GM15510 (cell line): ENCODE results near the gene CLDN9.

Source experiments
- POLR2A ChIP-seq: IDR thresholded peaks from 3 replicates; pipeline ENCODE4 v1.6.1; 2011; ENCODE audit warnings: borderline replicate concordance; ENCODE audit not compliant: insufficient read length; ENCODE audit errors: extremely low read depth

The CLDN9 gene

DNA sequence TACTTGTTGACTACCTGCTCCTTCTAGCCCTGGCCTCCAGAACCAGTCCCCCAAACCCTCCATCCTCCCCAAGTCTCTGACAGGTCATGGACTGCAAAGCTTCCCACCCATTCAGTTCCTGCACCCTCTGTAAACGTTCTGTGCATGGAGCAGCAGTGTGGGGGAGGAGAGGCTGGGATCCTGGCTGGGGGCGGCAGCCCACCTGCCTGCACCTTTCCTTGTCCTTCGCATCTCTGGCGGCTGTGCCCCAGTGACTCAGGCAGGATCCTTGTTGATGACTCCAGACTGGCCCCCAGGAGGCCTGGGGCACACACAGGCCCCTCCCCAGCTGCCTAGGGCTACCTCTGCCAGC lies 30.8 kb upstream of the CLDN9 start:
- TF ChIP-seq POLR2A = no peak

DNA sequence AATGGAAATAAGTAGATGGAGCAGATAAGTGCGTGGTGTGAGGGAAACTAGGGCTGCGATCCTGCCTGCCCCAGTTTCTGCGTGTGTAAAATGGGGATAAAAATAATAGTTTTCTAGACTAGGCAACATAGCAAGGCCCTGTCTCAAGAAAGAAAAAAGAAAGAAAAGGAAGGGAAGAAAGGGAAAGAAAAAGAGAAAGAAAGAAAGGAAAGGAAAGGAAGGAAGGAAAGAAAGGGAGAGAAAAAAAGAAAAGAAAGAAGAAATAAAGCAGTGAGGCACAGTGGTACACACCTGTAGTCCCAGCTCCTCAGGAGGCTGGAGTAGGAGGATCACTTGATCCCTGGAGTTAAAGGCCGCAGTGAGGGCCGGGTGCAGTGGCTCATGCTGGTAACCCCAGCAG lies 30.3 kb upstream of the CLDN9 start:
- no peak for TF ChIP-seq POLR2A

GRCh38 chr16:2983706-2984136 lies 29.0 kb upstream of the CLDN9 start:
- TF ChIP-seq POLR2A = no peak

DNA sequence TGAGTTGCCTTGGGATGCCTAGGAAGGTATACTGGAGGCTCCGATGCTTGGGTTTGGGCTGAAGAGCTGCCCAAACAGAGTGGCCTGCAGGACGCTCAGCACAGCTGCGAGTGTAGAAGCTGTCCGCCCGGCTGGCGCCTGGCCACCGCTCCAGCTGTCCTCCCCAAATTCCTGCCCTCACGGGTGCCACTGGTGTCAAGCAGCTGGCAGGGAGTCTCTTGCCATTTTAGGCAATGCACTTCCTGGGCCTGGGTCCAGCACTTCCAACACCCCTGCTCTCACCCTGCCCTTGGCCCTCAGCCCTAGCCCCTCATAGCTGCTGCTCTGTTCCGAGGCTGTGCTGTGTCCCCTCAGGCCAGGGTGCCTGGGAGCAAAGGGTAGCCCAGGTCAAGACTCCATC lies 27.3 kb upstream of the CLDN9 start:
- TF ChIP-seq POLR2A = no peak

DNA sequence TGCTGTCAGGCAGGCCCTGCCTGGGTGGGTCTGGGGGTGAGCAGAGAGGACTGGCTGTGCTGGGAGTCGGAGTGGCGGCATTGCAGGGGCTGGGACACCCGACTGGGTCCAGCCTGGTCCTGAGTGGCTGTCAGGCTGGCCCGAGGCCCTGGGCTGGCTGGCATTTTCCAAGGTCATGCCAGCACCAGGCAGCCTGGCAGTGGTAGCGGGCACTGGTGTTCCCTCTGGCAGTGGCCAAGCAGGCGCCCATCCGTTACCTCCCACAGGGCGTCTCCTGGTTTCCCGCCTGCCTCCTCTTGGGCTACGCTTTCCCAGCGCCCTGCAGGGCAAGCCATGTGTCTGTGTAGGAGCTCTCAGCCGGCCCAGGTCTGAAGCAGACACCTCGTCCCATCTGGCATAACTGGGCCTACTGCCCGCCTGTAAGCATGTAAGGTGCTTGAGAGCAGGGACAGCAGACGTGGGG lies 26.8 kb upstream of the CLDN9 start:
- no peak for TF ChIP-seq POLR2A

DNA sequence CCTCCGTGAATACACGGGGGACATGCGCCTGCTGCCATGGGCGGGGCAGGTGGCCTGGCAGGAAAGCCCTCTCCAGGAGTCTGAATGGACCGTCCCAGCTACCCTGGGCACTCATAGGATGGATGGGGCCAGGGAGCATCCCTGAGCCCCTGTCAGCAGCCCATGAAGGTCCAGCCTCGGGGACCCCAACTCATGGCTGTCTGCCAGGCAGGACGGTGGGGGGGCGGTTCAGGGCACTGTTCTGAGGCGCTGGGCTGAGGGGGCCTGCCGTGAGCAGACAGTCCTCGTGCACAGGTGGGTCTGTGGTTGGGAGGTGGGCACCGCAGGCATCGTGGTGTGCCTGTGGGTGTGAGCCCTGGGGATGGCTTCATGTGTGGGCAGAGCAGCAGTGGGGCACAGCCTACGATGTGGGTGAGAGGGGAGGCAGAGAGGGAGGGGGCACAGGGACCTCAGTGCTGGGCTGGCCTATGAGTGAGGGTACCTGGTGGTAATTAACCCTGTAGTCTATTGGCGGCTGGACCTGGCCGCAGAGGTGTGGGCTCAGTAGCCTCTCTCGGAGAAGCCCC lies 26.0 kb upstream of the CLDN9 start:
- no peak for TF ChIP-seq POLR2A

DNA sequence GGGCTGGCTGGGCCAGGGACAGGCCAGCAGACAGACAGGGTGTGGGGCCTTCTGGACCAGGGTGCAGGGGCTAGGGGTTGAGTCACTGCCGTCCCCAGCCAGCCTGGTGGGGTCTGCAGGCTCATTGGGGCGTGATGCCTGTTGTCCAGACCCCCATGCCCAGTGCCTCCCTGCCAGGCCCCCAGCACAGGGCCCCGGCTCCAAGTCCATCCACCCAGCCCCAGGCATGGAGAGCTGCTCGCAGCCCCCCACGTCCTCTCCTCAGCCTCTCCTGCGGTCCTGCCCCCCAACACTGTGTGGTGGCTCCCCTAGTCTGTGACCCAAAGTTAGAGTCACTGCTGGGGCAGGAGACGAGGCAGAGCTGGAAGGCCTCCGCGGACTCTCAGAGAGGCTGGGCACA lies 25.4 kb upstream of the CLDN9 start:
- TF ChIP-seq POLR2A = no peak

DNA sequence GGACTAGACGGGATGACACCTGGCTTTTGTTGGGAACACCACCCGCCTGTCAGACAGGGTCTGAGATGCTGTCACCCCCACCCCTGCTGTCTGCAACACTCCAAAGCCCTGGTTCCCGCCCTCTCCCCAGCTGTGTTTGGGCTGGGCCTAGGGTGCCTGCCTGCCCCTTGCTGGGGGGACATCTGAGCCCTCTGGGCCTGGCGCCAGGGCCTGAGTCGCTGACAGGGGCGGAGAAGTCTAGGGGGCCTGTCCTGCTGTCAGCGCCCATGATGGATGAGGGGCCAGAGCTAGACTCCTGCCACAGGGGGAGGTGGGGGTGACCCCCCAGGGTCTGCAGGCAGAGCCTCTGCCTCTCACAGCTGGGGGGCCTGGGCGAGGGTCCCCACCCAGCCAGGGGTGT lies 24.9 kb upstream of the CLDN9 start:
- no peak for TF ChIP-seq POLR2A

- no peak for TF ChIP-seq POLR2A
Measured at GRCh38 chr16:2988590-2989099, 24.1 kb upstream of the CLDN9 start.

DNA sequence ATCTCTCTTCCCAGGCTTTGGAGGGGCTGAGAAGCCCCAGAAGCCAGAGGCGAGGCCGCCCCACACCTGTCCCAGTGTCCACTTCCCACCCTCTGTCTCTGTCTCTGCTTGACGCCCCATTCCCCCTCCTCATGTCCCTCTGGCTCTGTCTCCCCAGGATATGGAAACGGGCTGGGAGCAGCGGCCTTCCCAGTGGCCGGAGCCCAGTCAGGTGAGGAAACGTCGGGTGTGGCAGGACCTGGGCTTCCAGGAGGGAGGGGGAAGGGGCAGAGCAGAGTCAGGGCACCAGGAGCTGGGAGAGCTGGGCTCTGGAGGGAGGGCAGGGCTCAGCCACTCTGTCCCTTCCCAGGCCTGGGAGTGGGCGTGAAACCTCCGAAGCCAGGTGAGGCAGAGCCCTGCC lies 21.8 kb upstream of the CLDN9 start:
- TF ChIP-seq POLR2A = no peak

- TF ChIP-seq POLR2A = no peak
Measured at GRCh38 chr16:2991566-2992261, 21.0 kb upstream of the CLDN9 start.

- no peak for TF ChIP-seq POLR2A
Measured at GRCh38 chr16:2992383-2993081, 20.2 kb upstream of the CLDN9 start.

GRCh38 chr16:2996298-2996697 lies 16.4 kb upstream of the CLDN9 start:
- TF ChIP-seq POLR2A = no peak

GRCh38 chr16:2999929-3000328 lies 12.8 kb upstream of the CLDN9 start:
- TF ChIP-seq POLR2A = no peak

GRCh38 chr16:3000540-3000939 lies 12.2 kb upstream of the CLDN9 start:
- no peak for TF ChIP-seq POLR2A

- TF ChIP-seq POLR2A = no peak
Measured at GRCh38 chr16:3001316-3001715, 11.4 kb upstream of the CLDN9 start.

DNA sequence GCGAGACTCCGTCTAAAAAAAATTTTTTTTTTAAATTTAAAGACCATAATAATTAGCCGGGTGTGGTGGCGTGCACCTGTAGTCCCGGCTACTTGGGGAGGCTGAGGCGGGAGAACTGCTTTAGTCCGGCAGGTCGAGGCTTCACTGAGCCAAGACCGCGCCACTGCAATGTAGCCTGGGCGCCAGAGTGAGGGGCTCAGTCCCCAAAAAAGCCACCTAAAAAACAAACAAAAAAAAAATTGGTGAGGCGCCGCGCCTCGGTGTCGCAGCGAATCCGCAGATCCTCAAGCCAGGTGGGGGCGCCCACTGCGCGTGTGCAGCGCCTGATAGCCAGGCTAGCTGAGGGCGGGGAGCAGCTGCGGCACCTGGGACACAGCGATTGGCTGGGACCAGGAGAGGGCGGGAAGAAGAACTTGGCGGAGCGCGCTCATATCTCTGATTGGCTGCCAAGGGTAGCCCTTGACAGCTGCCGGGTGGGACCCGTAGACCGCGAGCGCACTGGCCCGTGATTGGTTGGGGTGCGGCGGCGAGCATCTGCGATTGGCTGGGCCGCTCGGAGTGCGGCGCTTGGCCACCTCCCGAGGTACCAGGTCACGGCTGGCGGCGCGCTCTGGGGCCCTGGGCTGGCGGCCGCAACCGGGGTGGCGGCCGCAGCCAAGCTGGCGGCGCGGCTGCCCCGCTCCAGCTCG lies 9.0 kb upstream of the CLDN9 start:
- TF ChIP-seq POLR2A = no peak
